Suprapubic skin (tissue), 4 donors: ENCODE data around the gene AUTS2. TPM values are rescaled to one million over a fixed set of nuclear protein-coding genes. Genes with fewer than 3 reads are reported as not detected.

Source experiments
- DNase-seq, 2 donors: peaks; one replicate each; pipeline ENCODE4 v3.0.0-alpha.2; 2019; ENCODE audit warnings: low spot score in 2 of 2
- H3K27ac ChIP-seq: fragments of 200-600 bp; sonication (generic); one replicate; pipeline ENCODE4 v1.5.1; 2019
- H3K27me3 ChIP-seq: fragments of 200-600 bp; sonication (generic); one replicate; pipeline ENCODE4 v1.5.1; 2019
- H3K36me3 ChIP-seq: fragments of 200-600 bp; sonication (generic); one replicate; pipeline ENCODE4 v1.5.1; 2019
- H3K4me1 ChIP-seq: fragments of 200-600 bp; sonication (generic); one replicate; pipeline ENCODE4 v1.5.1; 2019
- H3K4me3 ChIP-seq: fragments of 200-600 bp; sonication (generic); one replicate; pipeline ENCODE4 v1.5.1; 2019; ENCODE audit warnings: mild to moderate bottlenecking
- H3K9me3 ChIP-seq: fragments of 200-600 bp; sonication (generic); one replicate; pipeline ENCODE4 v1.5.1; 2019
- CTCF ChIP-seq, 2 donors: fragments of 200-600 bp in 1 of 2; fragments of 450-650 bp in 1 of 2; sonication (generic) in 1 of 2; IDR thresholded peaks; one replicate each; pipeline ENCODE4 v1.5.1; 2016 to 2019; ENCODE audit warnings: antibody characterized with exemption in 2 of 2, mild to moderate bottlenecking in 1 of 2, moderate library complexity in 1 of 2
- EP300 ChIP-seq: sonication (generic); formaldehyde crosslinking; IDR thresholded peaks from one replicate; pipeline ENCODE4 v1.6.1; 2017; ENCODE audit warnings: antibody characterized with exemption
- POLR2A ChIP-seq, 2 donors: fragments of 450-650 bp; IDR thresholded peaks; one replicate each; pipeline ENCODE4 v1.6.1; 2017; ENCODE audit warnings: antibody characterized with exemption in 2 of 2, mild to moderate bottlenecking in 2 of 2, moderate library complexity in 2 of 2
- POLR2AphosphoS5 ChIP-seq, 3 donors: sonication (generic); formaldehyde crosslinking; IDR thresholded peaks; one replicate each; pipeline ENCODE4 v1.6.1; 2017; ENCODE audit warnings: antibody characterized with exemption in 3 of 3
- WGBS: methylation state at CpG from one replicate; pipeline ENCODE4 v1.1.5; 2018; 5-methylcytosine and 5-hydroxymethylcytosine counted together
- total RNA-seq, 4 donors: library from RNA; depleted of rRNA; stranded (reverse); fragments of >200 nt; gene quantifications; one replicate each; pipeline ENCODE4 v1.1.0, GENCODE V29; 2016

Gene AUTS2
- total RNA-seq, 4 donors from 2014 or later = 31.0 to 102 (median 56.4) TPM

GRCh38 chr7:69786730-69787395 lies 188.6 kb downstream of the AUTS2 start:
- Histone ChIP-seq H3K27ac (no peak overlapping the region), H3K27me3 (no peaks in the 10 kb centered on the region), H3K4me3 (no peak overlapping the region), H3K9me3 (no peaks in the 10 kb centered on the region), H3K36me3 (no peaks in the 10 kb centered on the region), H3K4me1 (peaks cover 29% of the 10 kb centered on the region)
- no peak for TF ChIP-seq POLR2A (IDR thresholded peaks at IDR 0.05)
- no peak for TF ChIP-seq CTCF (IDR thresholded peaks at IDR 0.05)
- TF ChIP-seq EP300 = no peak
- TF ChIP-seq POLR2AphosphoS5 (IDR thresholded peaks at IDR 0.05) = no peak
- 88% methylated on average over 3 of the region's 3 CpGs for whole genome bisulfite sequencing
- DNase-seq = no peak

- 71% methylated on average over 5 of the region's 5 CpGs for WGBS
- H3K4me3 ChIP-seq = no peak overlapping the region
- H3K9me3 ChIP-seq = no peaks in the 10 kb centered on the region
- no peak overlapping the region for H3K27ac ChIP-seq
- H3K4me1 ChIP-seq = peaks cover 20% of the 10 kb centered on the region
- no peak for DNase-seq
- no peak for TF ChIP-seq CTCF (IDR thresholded peaks at IDR 0.05)
- no peak for TF ChIP-seq EP300
- TF ChIP-seq POLR2AphosphoS5 (IDR thresholded peaks at IDR 0.05) = no peak
- TF ChIP-seq POLR2A (IDR thresholded peaks at IDR 0.05) = no peak
- no peaks in the 10 kb centered on the region for H3K36me3 ChIP-seq
- no peaks in the 10 kb centered on the region for H3K27me3 ChIP-seq
These were observed 189.6 kb downstream of the AUTS2 start for GRCh38 chr7:69787736-69788431.

GRCh38 chr7:69789563-69789962 lies 191.3 kb downstream of the AUTS2 start:
- H3K9me3 ChIP-seq = no peaks in the 10 kb centered on the region
- H3K27ac ChIP-seq = no peak overlapping the region
- H3K27me3 ChIP-seq = no peaks in the 10 kb centered on the region
- H3K4me3 ChIP-seq = no peak overlapping the region
- TF ChIP-seq POLR2AphosphoS5 (IDR thresholded peaks at IDR 0.05) (no peak), EP300 (no peak), CTCF (IDR thresholded peaks at IDR 0.05) (no peak), POLR2A (IDR thresholded peaks at IDR 0.05) (no peak)
- DNase-seq = no peak
- 71% methylated on average over 2 of the region's 2 CpGs for WGBS
- H3K36me3 ChIP-seq = no peaks in the 10 kb centered on the region
- peaks cover 9% of the 10 kb centered on the region for H3K4me1 ChIP-seq

GRCh38 chr7:69790977-69791724 lies 192.9 kb downstream of the AUTS2 start:
- no peaks in the 10 kb centered on the region for H3K27me3 ChIP-seq
- DNase-seq = no peak
- H3K36me3 ChIP-seq = no peaks in the 10 kb centered on the region
- no peak for TF ChIP-seq EP300
- TF ChIP-seq CTCF (IDR thresholded peaks at IDR 0.05) = no peak
- no peak for TF ChIP-seq POLR2AphosphoS5 (IDR thresholded peaks at IDR 0.05)
- TF ChIP-seq POLR2A (IDR thresholded peaks at IDR 0.05) = no peak
- no peaks in the 10 kb centered on the region for H3K9me3 ChIP-seq
- 85% methylated on average over 7 of the region's 7 CpGs for WGBS
- H3K4me3 ChIP-seq = no peak overlapping the region
- no peak overlapping the region for H3K27ac ChIP-seq
- peaks cover 9% of the 10 kb centered on the region for H3K4me1 ChIP-seq

GRCh38 chr7:69791739-69792138 lies 193.5 kb downstream of the AUTS2 start:
- H3K27me3 ChIP-seq = no peaks in the 10 kb centered on the region
- peaks cover 9% of the 10 kb centered on the region for H3K4me1 ChIP-seq
- TF ChIP-seq EP300 (no peak), POLR2AphosphoS5 (IDR thresholded peaks at IDR 0.05) (no peak), POLR2A (IDR thresholded peaks at IDR 0.05) (no peak)
- DNase-seq = no peak
- WGBS = 64% methylated on average over 1 of the region's 1 CpG
- H3K36me3 ChIP-seq = no peaks in the 10 kb centered on the region
- no peak overlapping the region for H3K27ac ChIP-seq
- H3K4me3 ChIP-seq = no peak overlapping the region
- H3K9me3 ChIP-seq = no peaks in the 10 kb centered on the region
